Epidermal melanocyte (primary cell): Measurements from ENCODE around the gene NRCAM.
A peak's percentile ranks its signal among the peaks of the same experiment; 100 is the strongest.

ENCODE experiments used
- DNase-seq: peaks from one replicate; pipeline ENCODE4 v3.0.0; 2011; ENCODE audit warnings: low spot score; ENCODE audit not compliant: insufficient read length

The NRCAM gene

DNA sequence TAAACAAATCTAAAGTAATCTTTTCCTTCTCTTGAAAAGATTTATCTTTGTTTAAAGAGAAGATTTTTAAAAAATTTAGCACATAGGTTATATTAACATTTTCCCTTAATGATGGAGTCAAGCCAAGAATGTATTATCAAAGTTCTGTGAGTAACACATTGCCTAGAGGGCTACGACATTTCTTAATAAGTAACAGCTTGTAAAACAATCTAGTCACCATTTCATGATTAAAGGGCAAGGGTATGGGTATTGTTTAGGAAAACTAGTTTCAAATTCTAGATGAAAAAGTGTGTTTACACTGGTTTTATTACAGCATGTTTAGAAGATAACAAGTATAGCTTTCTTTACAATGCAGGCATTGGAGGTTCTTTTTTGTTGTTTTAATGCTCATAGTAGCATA lies 297.5 kb downstream of the NRCAM start:
- DNase-seq = no peak

GRCh38 chr7:108157606-108158335 lies 298.5 kb downstream of the NRCAM start:
- no peak for DNase-seq

DNA sequence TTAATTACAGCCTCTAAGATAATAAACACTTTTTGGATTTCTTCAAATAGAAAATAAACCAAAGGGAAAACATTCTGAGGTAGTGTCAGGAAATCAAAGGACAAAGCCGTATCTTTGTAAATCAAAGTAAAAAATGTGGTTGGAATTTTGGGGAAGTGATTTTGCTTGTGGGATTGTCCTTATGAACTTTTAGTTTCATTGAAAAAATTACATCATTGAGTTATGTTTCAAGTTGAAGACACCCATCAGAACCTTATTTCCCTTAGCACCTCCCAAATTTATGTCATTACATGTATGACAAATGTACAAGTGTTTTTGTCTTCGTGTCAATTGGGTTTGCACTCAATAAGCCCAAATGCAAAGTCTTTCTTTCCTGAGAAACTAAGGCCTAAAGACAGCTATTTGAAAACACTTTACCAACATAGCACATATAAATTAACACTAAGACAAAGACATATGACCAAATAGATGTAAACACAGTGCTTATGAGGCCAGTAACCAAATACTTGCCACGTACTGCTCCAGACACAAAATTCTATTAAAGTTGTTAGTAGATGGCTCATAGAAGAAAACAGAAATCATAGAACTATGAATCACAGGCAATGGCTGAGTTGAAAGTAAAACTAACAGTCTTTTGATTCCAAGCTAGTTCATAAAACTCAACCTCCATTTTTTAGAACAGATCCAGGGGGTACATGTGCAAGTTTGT lies 299.2 kb downstream of the NRCAM start:
- DNase-seq = no peak

DNA sequence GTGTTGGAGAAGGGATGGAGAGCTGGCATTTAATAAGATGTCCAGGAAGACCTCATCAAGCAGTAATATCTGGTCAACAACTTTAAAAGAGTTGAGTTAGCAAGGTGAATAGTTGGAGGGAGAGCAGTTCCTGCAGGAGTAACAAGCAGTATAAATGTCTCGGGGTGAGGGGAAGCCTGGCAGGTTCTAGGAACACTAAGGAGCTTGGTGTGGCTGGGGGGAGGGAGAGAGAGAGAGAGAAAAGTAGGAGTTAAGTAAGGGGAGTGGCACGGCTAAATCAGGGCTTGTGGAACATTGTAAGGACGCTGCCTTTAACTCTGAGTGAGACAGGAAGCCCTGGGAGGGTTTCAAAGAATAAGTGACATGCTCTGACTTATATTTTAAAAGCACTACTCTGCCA lies 304.0 kb downstream of the NRCAM start:
- no peak for DNase-seq

GRCh38 chr7:108149908-108150307 lies 306.3 kb downstream of the NRCAM start:
- DNase-seq = no peak

DNA sequence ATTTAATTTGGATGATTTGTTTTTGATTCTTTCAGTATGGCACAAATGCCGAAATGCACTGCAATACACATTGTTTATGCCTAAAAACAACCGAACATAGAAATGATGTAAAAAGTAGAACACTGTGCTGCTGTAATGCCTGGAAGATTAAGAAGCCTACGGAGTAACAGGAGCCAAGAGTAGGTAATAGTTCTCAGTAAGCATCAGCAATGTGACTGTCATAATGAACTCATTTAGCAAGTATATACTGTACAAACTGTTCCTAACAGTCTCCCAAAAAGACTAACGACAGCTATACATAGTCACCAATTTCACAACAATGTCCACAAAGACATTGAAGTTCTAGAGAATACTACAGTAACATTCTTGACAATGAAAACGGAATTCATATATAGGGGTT lies 307.1 kb downstream of the NRCAM start:
- DNase-seq = no peak

GRCh38 chr7:108147031-108147563 lies 309.1 kb downstream of the NRCAM start:
- DNase-seq = no peak

GRCh38 chr7:108146070-108146842 lies 310.0 kb downstream of the NRCAM start:
- peak; percentile 41 for DNase-seq

DNA sequence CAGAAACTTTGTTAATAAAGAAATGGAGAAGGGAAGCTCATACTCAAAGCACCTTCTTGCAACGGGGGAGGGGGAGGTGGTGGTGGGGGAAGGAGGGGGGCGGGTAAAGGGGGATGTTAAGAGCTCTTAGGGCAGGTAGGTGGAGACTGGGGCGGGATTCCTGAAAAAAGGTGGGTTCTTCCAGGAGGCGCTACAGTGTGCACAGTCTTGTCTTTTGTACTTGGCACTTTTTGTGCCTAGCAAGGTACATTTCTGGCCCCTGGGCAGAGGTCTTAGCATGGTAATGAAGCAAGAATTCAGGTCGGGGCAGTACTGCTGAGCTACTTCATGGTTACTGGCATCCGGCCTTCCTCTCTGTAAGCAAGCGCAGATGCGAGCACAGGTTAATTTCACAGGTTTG lies 310.8 kb downstream of the NRCAM start:
- no peak for DNase-seq

- no peak for DNase-seq
These were observed 311.3 kb downstream of the NRCAM start for GRCh38 chr7:108144931-108145330.

- DNase-seq = no peak
These were observed 312.4 kb downstream of the NRCAM start for GRCh38 chr7:108143658-108144420.

DNA sequence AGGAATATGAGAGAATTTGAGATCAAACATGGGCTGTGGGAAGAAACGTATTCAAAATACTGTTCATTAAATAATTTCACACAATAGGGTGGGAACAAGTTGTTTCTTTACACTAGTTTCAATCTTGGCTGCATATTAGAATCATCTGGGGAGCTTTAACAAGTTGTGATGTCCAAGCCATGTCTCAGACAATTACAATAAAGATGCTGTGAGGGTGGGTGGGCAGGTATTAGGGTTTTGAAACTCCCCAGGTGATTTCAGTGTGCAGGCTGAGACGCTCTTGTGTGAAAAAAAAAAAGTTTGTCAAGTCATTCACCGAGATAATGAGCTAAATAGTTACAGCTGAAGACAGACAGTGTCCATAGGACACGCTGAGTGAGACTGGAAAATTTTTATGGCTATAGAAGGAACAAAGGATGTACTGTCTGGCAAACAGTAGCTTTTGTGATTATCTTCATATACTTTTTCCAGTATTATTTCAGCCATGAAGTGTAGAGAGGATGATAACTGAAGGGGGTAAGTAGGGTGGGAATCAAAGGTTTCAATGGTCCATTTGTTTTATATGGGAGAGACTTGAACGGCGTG lies 313.5 kb downstream of the NRCAM start:
- no peak for DNase-seq

GRCh38 chr7:108142180-108142579 lies 314.1 kb downstream of the NRCAM start:
- no peak for DNase-seq

DNA sequence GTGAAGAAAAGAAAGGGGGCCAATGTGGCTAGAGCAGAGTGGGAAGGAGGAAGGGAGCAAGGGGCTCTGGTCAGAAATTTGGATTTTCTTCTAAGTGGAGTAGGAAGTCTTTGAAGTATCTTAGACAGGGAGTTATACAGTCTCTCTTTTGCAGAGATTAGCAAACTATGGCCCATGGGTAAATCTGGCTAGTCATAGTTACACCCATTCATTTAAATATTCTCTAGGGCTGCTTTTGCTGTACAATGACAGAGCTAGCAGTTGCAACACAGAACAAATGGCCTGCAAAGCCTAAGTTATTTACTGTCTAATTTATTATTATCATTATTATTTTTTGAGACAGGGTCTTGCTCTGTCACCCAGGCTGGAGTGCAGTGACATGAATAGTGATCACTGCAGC lies 315.6 kb downstream of the NRCAM start:
- DNase-seq = no peak

GRCh38 chr7:108138911-108139310 lies 317.3 kb downstream of the NRCAM start:
- no peak for DNase-seq

- DNase-seq = no peak
These were observed 318.2 kb downstream of the NRCAM start for GRCh38 chr7:108137993-108138392.

GRCh38 chr7:108137040-108137439 lies 319.2 kb downstream of the NRCAM start:
- DNase-seq = no peak

DNA sequence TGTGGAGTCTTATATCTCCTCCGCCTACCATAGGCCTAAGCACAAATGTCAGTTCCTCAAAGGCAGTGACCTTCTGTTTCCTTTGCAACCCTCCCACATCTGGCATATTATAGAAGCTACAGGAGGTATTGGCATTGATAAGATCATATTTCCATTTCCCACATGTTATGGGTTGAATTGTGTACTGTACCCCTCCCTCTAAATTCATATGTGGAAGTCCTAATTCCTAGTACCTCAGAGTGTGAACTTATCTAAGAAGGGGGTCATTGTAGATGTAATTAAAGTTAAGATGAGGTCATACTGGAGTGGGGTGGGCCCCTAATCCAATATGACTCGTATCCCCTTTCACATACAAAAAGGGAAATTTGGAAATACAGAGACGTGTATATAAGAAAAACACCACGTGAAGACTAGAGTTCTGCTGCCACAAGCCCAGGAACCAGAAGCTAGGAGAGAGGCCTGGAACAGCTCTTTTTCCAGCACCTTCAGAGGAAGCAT lies 320.0 kb downstream of the NRCAM start:
- no peak for DNase-seq

DNA sequence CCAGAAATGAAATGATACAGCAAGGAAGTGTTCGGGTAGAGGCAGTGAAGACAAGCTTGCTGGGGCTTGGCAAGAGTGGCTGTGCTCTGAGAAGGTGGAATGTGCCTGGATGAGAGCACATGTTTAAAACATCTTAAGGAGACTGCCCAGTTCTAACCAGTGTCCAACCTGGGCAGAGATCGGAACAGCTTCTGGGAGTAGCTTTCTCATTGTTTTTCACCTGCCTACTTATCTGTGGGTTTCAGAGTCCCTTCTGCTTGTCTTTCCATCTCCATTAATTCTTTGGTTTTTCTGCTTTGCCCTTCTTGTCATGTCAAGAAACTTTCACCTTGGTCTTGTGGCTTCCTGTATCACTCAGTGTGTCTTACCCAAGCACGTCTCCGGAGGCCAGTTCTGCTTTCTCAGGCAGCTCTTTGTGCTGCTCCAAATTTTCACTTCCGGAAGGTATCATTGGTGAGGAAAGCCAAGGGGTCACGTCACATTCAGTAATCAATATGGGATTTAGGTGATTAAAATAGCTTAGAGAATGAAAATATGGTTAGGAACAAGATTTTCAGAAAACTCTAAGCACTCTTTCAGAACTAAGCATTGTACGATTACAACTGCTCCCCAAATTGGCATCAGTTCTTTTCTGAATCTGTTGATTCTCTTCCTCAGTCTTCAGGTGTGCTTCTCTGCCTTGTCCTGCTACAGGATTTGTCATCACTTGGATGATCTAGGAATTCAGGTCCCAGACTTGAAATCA lies 320.6 kb downstream of the NRCAM start:
- no peak for DNase-seq

GRCh38 chr7:108134486-108134885 lies 321.8 kb downstream of the NRCAM start:
- no peak for DNase-seq
